IMR-90 (cell line): Measurements from ENCODE around the gene SHCBP1L. TPM values are rescaled to one million over a fixed set of nuclear protein-coding genes. Genes with fewer than 3 reads are reported as not detected.

ENCODE experiments used
- ATAC-seq: fragments of 200-7000 bp; cut with Tn5 transposase; 2 replicates; pipeline ENCODE4 v1.9.1; 2020; ENCODE audit warnings: low read depth, mild to moderate bottlenecking, moderate library complexity
- BruUV-seq: library from RNA; stranded (reverse); fragments of 400-500 nt; replicated peaks from 2 replicates; lab custom pipeline; 2021; lab: Mats Ljungman, UMichigan
- CTCF ChIA-PET: fragments of 300-600 bp; formaldehyde crosslinking; extraction: SDS; loops from one replicate; lab custom pipeline; 2021; ENCODE audit warnings: antibody characterized with exemption; lab: Yijun Ruan, JAX
- POLR2A ChIA-PET: fragments of 300-600 bp; sonication (Branson Sonifier 250); formaldehyde crosslinking; loops from one replicate; lab custom pipeline; 2022; ENCODE audit warnings: antibody characterized with exemption; ENCODE audit not compliant: unreplicated experiment; lab: Charles Lee
- DNase-seq: peaks from one replicate; pipeline ENCODE4 v3.0.0; 2013
- H2AFZ ChIP-seq: replicated peaks from 2 replicates; pipeline ENCODE3; 2013; ENCODE audit warnings: low read length, mild to moderate bottlenecking; ENCODE audit not compliant: poor library complexity
- H2AK5ac ChIP-seq: 2 replicates; pipeline ENCODE4 v1.6.1; 2013; ENCODE audit warnings: low read depth, low read length, inconsistent platforms
- H2AK9ac ChIP-seq: replicated peaks from 2 replicates; pipeline ENCODE3; 2013; ENCODE audit warnings: mild to moderate bottlenecking, low read depth, low read length, moderate library complexity; ENCODE audit not compliant: poor library complexity
- H2BK120ac ChIP-seq: 2 replicates; pipeline ENCODE4 v1.6.1; 2013; ENCODE audit warnings: low read depth, low read length, inconsistent platforms
- H2BK15ac ChIP-seq: 3 replicates; pipeline ENCODE4 v1.6.1; 2013; ENCODE audit warnings: low read depth, low read length, inconsistent platforms
- H2BK20ac ChIP-seq: 2 replicates; pipeline ENCODE4 v1.6.1; 2013; ENCODE audit warnings: low read depth, mild to moderate bottlenecking, inconsistent platforms, low read length, moderate library complexity
- H2BK5ac ChIP-seq: 2 replicates; pipeline ENCODE4 v1.6.1; 2013; ENCODE audit warnings: mild to moderate bottlenecking, low read depth, low read length, inconsistent platforms; ENCODE audit not compliant: poor library complexity, severe bottlenecking
- H3K14ac ChIP-seq: replicated peaks from 2 replicates; pipeline ENCODE4 v1.6.1; 2013; ENCODE audit warnings: low read depth, low read length, inconsistent platforms
- H3K18ac ChIP-seq: 2 replicates; pipeline ENCODE4 v1.6.1; 2013; ENCODE audit warnings: low read depth, low read length, control low read depth
- H3K23ac ChIP-seq: 2 replicates; pipeline ENCODE4 v1.6.1; 2013; ENCODE audit warnings: low read depth, low read length, inconsistent platforms
- H3K27ac ChIP-seq: 2 replicates; pipeline ENCODE4 v1.5.1; 2013; ENCODE audit warnings: mild to moderate bottlenecking, control low read depth, low read length; ENCODE audit not compliant: insufficient read depth
- H3K27me3 ChIP-seq: 2 replicates; pipeline ENCODE4 v1.6.1; 2013; ENCODE audit warnings: low read length; ENCODE audit not compliant: control insufficient read depth, insufficient read depth
- H3K36me3 ChIP-seq: 2 replicates; pipeline ENCODE4 v1.6.1; 2013; ENCODE audit warnings: low read length, mixed read lengths; ENCODE audit not compliant: control insufficient read depth, insufficient read depth
- H3K4ac ChIP-seq: 2 replicates; pipeline ENCODE4 v1.6.1; 2013; ENCODE audit warnings: low read depth, low read length, inconsistent platforms
- H3K4me1 ChIP-seq: 2 replicates; pipeline ENCODE4 v1.6.1; 2013; ENCODE audit warnings: low read length, mixed read lengths; ENCODE audit not compliant: control insufficient read depth, insufficient read depth
- H3K4me2 ChIP-seq: 2 replicates; pipeline ENCODE4 v1.6.1; 2013; ENCODE audit warnings: low read depth, mild to moderate bottlenecking, control low read depth, low read length, moderate library complexity
- H3K4me3 ChIP-seq: 2 replicates; pipeline ENCODE4 v1.5.1; 2013; ENCODE audit warnings: low read depth, mild to moderate bottlenecking, control low read depth, low read length, moderate library complexity; ENCODE audit not compliant: insufficient read depth
- H3K56ac ChIP-seq: 2 replicates; pipeline ENCODE4 v1.6.1; 2013; ENCODE audit warnings: low read length, inconsistent platforms; ENCODE audit not compliant: insufficient read depth; ENCODE audit errors: extremely low read depth
- H3K79me1 ChIP-seq, 2 experiments: 2 replicates each; pipeline ENCODE4 v1.6.1; 2013; ENCODE audit warnings: low read length in 2 of 2, inconsistent platforms in 1 of 2, low read depth in 1 of 2
- H3K9ac ChIP-seq: 2 replicates; pipeline ENCODE4 v1.6.1; 2013; ENCODE audit warnings: low read depth, low read length, control low read depth
- H3K9me1 ChIP-seq: 2 replicates; pipeline ENCODE4 v1.6.1; 2013; ENCODE audit warnings: low read length, inconsistent platforms; ENCODE audit not compliant: insufficient read depth
- H3K9me3 ChIP-seq: 2 replicates; pipeline ENCODE4 v1.6.1; 2013; ENCODE audit warnings: low read length; ENCODE audit not compliant: control insufficient read depth, insufficient read depth
- H4K20me1 ChIP-seq: 2 replicates; pipeline ENCODE4 v1.6.1; 2013; ENCODE audit warnings: low read length, inconsistent platforms; ENCODE audit not compliant: insufficient read depth
- H4K5ac ChIP-seq: 2 replicates; pipeline ENCODE4 v1.6.1; 2013; ENCODE audit warnings: mild to moderate bottlenecking, low read depth, low read length, control low read depth
- H4K8ac ChIP-seq, 2 experiments: 2 replicates each; pipeline ENCODE4 v1.6.1; 2013; ENCODE audit warnings: low read depth in 2 of 2, low read length in 2 of 2, control low read depth in 1 of 2, inconsistent platforms in 1 of 2
- H4K91ac ChIP-seq: 2 replicates; pipeline ENCODE4 v1.6.1; 2013; ENCODE audit warnings: low read depth, low read length, inconsistent platforms; ENCODE audit not compliant: insufficient read depth
- CTCF ChIP-seq: conservative IDR thresholded peaks from 2 replicates; pipeline ENCODE4 v1.5.1; 2012; ENCODE audit warnings: mild to moderate bottlenecking, low read depth, low read length, improper control_type of control experiment
- MXI1 ChIP-seq: IDR thresholded peaks from 2 replicates; pipeline ENCODE4 v1.6.1; 2012; ENCODE audit warnings: low read depth, mild to moderate bottlenecking, low read length, moderate library complexity, borderline replicate concordance
- RAD21 ChIP-seq: IDR thresholded peaks from 2 replicates; pipeline ENCODE4 v1.6.1; 2012; ENCODE audit warnings: low read length, improper control_type of control experiment
- WGBS, 2 experiments: methylation state at CpG; one replicate each; pipeline versions ENCODE4 v1.1.5 to v1.1.7; 2013; ENCODE audit warnings: missing lambda C conversion rate in 2 of 2; ENCODE audit not compliant: insufficient read length in 1 of 2; ENCODE audit errors: extremely low coverage in 2 of 2; 5-methylcytosine and 5-hydroxymethylcytosine counted together
- dilution Hi-C: fragments of 300-500 bp; cut with HindIII; formaldehyde crosslinking; loops from one replicate; pipeline ENCODE4 v1.14.3; 2018; ENCODE audit warnings: low sequenced_read_pairs; ENCODE audit not compliant: unreplicated experiment
- in situ Hi-C: fragments of 300-500 bp; cut with MboI; formaldehyde crosslinking; loops from 3 replicates; pipeline ENCODE4 v1.14.3; 2019; ENCODE audit warnings: low sequenced_read_pairs, inconsistent platforms, mixed read lengths
- intact Hi-C: fragments of 100-400 bp; cut with micrococcal nuclease; formaldehyde crosslinking; loops from 2 replicates; pipeline ENCODE4 v1.10.0; 2022
- polyA plus RNA-seq, 3 experiments: library from polyadenylated mRNA; depleted of rRNA; stranded (reverse); fragments of >200 nt; gene quantifications; 2 replicates each; pipeline ENCODE4 v1.2.3, GENCODE V29; 2012; ENCODE audit warnings: low replicate concordance in 1 of 3
- total RNA-seq: library from RNA; depleted of rRNA; stranded (reverse); fragments of >200 nt; gene quantifications from 2 replicates; pipeline ENCODE4 v1.2.3, GENCODE V29; 2012

Gene SHCBP1L
- total and polyA plus RNA-seq, 2 of the 4 experiments (the other 2 are of a cell fraction): not detected

GRCh38 chr1:182972231-182972630 is 19.3 kb upstream of the SHCBP1L start:
- in situ Hi-C loops: loop anchor here (25.0 kb wide), 2 partner anchors 140 to 265 kb away; no protein-coding TSS in a partner anchor
- no peak overlapping the region for H4K91ac ChIP-seq
- CTCF ChIA-PET: interaction anchor here (1.0 kb wide), 1 partner anchor 15 kb away, joined by 3 read pairs; no protein-coding TSS in a partner anchor
- H4K20me1 ChIP-seq: no peaks in the 10 kb centered on the region
- H3K4me1 ChIP-seq: peaks cover 4% of the 10 kb centered on the region; the same call in 1 of the 2 replicates
- no peak overlapping the region for H3K56ac ChIP-seq
- H2BK120ac ChIP-seq: no peak overlapping the region
- H3K23ac ChIP-seq: no peak overlapping the region
- TF ChIP-seq CTCF (no peak), MXI1 (no peak), RAD21 (no peak)
- H3K9me3 ChIP-seq: no peaks in the 10 kb centered on the region
- no TSS peak for BruUV-seq
- no peak overlapping the region for H4K5ac ChIP-seq
- H3K9me1 ChIP-seq: no peaks in the 10 kb centered on the region
- H3K9ac ChIP-seq: no peak overlapping the region
- H3K4ac ChIP-seq: no peak overlapping the region
- no peaks in the 10 kb centered on the region for H3K36me3 ChIP-seq
- WGBS, 2 experiments: no CpG with 5 or more reads among the region's 2 CpGs
- H4K8ac ChIP-seq: no peak overlapping the region
- intact Hi-C loops: no loop called here
- no peak overlapping the region for H2AK5ac ChIP-seq
- no peak overlapping the region for H3K4me2 ChIP-seq
- no peak overlapping the region for H3K27ac ChIP-seq
- H2AFZ ChIP-seq: no peak overlapping the region
- H3K79me1 ChIP-seq: no peaks in the 10 kb centered on the region
- no peaks in the 10 kb centered on the region for H3K27me3 ChIP-seq
- H2BK20ac ChIP-seq: no peak overlapping the region
- POLR2A ChIA-PET: no interaction called here
- dilution Hi-C loops: no loop called here
- ATAC-seq (no peak), DNase-seq (no peak)
- H2BK5ac ChIP-seq: no peak overlapping the region
- no peak overlapping the region for H3K18ac ChIP-seq
- no peak overlapping the region for H3K14ac ChIP-seq
- no peak overlapping the region for H2AK9ac ChIP-seq
- no peak overlapping the region for H3K4me3 ChIP-seq
- H2BK15ac ChIP-seq: no peak overlapping the region
